GM21528 (cell line): ENCODE data around the gene DDA1.
"Not testable (repeated sequence)": the region's sequence is repeated elsewhere in the genome, so short reads cannot be mapped to it uniquely, and the experiment has no call there.

ENCODE experiments used
- ATAC-seq: cut with Tn5 transposase; IDR thresholded peaks from one replicate; pipeline ENCODE4 v1.9.1; 2021; ENCODE audit warnings: mild to moderate bottlenecking, moderate library complexity; ENCODE audit not compliant: unreplicated experiment, low FRiP score

The DDA1 gene

DNA sequence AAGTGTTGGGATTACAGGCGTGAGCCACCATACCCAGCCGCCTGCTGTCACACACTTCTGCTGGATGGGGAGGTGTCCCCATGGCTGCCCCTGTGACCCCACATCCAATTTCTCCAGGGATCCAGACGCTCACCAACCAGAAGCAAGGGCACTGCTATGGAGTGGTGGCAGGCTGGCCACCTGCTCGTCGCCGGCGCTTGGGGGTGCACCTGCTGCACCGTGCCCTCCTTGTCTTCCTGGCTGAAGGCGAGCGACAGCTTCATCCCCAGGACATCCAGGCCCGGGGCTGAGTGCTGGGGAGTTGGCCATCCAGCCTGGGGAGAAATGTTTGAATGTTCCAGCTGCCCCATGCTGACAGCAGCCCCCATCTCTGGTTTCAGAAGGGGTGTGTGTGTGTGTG, 23.1 kb upstream of the DDA1 start:
- ATAC-seq: no peak

DNA sequence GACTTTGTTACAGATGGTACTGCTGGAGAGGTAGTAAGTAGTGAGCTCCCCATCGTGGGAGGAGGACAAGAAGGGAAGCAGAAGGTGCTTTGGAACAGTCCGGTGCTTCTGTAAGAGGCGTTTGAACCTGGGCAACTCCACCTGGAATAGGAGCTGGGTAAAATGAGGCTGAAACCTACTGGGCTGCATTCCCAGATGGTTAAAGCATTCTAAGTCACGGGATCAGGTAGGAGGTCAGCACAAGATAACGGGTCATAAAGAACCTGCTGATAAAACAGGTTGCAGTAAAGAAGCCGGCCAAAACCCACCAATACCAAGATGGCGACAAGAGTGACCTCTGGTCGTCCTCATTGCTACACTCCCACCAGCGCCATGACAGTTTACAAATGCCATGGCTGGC, 22.6 kb upstream of the DDA1 start:
- no peak for ATAC-seq

DNA sequence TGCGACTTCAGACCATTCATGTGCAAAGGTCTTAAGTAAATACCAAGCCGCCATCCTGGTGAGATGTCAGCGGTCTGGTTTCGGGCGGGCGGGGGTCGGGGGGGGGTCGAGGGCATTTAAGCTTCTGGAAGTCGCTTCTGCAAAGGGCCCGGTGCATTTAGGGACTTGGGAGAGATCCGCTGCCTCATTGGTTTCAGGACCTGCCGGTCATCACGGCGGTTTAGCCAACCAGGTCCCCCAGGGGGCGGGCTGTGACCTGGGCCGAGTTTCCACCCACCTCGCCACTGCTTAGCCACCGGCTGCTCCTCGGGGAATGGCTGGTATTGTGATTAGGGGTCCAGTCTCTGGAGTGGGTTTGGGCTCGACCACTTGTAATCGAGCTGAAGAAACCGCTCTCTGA, 19.9 kb upstream of the DDA1 start:
- no peak for ATAC-seq

DNA sequence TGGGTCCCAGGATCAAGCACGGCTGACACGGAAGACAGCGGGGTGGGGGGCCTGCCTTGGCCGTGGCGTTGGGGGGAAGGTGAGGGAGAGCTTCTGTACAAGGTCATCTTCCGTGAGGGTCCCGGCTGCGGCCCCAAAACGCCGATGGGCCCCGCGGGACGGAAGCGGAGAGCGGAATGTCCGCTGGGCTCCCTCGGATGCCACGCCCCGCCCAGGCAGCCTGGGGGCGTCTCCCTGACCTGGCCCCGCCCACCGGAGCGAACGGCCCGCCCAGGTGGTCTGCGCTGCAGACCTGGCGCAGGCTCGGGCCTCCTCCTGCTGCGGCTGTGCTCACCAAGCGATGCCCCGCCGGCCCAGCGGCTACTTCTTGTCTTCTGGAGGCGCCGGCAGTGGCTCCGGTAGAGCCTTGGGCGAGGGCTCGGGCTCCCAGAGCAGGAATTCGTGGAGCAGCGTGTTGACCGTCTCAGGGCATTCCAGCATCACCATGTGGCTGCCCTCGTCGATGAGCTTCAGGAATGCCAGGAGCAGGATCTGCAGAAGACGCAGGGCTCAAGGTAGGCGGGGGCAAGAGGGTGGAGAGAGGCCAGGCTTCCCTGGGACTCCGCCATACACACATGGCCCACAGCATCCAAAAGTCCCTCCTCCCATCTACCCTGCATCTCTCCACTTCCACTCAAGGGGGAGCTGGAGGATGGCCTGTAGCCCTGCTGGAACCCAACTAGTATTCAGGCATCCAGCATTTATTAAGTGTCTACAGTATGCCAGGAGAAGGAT, 16.9 kb upstream of the DDA1 start:
- ATAC-seq: peak; percentile 71

DNA sequence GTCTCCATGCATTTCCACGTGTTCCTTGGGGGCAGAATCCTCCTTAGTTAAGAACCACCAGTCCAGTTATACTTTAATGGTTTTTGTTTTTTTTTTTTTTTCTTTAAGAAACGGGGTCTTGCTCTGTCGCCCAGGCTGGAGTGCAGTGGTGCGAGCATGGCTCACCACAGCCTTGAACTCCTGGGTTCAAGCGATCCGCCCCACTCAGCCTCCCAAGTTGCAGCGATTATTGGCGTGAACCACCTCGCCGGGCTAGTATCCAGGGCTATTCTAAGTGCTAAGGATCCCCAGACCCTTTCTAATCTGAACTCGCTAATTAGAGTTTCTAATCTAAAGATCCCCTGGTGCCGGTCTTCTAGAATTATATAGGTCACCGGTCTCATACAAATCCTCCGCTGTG, 15.8 kb upstream of the DDA1 start:
- no peak for ATAC-seq

DNA sequence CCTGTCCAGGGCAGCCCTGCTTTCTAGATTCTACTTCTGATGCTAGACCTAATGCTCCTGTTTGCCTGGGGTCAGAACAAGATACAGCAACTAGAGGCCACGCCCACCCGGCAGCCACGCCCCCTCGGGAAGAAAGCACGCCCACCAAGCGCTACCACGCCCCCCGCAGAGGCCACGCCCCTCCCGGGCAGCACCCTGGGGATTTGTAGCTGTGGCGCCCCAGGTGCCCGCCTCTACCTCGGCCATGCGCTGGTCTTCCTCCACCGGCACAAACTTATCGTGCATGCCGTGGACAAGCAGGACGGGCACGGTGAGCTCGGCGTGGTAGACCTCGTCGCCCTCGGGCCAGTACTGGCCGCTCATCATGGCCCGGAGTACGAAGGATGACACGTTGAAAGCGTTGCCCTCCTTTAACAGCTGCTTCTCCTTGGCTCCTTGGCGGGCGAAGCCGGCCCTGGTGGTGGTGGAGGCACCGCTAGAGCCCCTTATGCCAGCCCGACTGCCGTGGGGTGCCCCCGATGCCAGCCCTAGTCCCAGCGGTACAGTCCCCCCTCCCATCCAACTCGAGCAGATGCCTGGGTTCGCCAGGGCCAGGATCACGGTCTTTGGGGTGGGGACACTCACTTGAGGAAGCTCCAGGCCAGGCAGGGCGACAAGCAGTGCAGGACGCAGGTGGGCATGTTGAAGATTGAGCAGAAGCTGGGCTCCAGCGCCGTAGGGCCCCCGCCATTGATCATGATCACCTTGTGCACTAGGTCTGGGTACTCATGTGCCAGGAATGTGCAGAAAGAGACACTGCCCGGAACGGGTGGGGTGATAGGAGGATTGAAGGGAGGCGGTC, 15.1 kb upstream of the DDA1 start:
- no peak for ATAC-seq

DNA sequence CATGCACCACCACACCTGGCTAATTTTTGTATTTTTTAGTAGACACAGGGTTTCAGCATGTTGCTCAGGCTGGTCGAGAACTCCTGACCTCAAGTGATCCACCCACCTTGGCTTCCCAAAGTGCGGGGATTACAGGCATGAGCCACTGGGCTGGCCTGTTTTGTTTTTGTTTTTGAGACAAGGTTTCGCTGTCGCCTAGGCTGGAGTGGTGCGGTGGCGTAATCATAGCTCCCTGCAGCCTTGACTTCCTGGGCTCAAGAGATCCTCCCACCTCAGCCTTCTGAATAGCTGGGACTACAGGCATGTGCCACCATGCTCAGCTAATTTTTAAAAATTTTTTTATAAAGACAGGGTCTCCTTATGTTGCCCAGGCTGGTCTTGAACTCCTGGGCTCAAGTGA, 13.8 kb upstream of the DDA1 start:
- not testable (repeated sequence) for ATAC-seq

DNA sequence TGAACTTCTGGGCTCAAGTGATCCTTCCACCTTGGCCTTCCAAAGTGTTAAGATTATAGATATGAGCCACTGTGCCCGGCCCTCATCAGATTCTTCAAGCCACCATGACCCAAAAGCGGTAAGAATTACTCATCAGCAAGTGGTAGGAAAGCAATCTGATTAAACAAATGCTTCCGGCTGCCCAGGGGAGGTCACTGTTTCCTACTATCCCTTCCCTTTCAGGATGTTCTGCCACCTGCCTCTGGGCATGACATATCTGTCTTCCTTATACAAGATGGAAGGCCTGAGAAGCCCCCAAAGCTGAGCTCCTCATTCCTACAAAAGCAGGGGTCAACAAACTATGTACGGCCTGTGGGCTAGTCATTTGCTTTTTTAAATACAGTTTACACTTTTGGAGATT, 13.1 kb upstream of the DDA1 start:
- ATAC-seq: no peak

DNA sequence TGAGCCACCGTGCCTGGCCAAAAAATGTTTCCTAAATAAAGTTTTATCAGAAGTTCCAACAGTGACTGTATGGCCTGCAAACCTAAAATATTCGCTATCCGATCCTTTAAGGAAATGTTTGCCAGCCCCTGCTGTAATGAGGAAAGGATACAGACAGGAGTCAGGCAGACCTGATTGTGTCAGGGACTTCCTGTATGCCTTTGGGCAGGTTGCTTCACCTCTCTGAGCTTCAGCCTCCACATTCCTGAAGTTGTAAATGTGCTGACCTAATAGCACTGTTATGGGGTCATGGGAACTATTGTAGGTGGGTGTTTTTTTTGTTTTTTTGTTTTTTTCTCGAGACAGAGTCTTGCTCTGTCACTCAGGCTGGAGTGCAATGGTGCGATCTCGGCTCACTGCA, 12.4 kb upstream of the DDA1 start:
- no peak for ATAC-seq

DNA sequence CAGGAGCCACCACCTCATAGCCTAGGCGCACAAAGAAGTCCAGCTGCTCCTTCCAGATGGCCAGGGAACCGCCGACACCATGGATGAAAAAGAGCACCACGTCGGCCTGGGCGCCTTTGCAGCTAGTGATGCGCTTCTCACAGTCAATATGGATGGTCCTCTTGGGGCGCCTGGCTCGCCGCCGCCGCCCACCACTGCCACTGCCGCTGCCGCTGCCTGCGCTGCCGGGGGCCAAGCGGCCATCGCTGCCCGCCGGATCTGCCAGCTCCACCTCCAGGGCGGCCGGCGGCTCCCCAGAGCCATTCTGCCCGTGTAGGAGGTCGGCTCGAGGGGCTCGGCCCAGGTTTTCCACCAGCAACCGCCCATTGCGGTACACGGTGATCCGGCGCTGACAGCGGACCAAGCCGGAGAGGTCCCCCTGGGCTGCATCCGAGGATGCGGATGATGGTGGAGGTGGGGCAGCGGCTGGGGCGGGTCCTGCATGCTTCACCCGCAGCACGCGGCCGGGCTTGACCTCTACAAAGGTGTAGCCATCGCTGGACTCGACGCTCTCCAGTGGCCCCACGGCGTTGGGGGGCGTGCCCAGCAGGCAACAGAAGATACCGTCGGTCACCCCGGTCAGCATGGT, 8.3 kb upstream of the DDA1 start:
- ATAC-seq: no peak

DNA sequence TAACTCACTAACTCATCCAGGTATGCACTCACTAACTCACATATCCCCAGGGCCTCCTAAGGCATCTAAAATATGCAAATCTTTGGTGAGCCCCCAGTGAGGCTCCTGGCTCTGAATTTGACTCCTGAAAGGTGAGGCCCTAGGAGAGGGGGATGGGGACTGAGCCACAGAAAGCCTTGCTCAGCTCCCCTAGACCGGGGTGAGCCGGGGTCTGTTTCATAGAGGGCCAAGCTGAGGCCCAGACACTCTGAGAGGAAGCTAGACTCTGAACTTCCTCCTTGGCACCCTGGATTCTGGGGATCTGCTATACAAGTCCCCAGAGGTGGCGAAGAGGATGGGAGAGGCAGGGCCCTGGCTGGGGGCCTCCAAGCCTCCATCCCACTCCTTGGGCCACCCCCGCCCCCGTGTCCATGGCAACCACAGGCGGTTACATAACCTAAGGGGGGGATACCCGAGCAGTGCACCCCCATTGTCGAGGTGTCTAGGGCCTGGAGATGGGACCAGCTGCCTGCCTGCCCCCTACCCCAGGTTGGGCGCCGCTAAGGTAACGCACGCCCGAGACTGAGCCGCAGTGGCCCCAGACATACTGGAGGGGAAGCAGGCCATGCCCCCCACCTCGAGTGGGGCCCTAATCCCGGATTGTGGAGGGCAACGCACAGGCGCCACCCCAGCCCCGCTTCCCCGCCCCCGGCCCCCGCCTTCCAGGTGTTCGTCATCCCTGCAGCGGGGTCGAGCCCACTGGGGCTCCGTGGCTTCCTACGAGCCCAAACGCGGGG, 6.8 kb upstream of the DDA1 start:
- ATAC-seq: no peak

DNA sequence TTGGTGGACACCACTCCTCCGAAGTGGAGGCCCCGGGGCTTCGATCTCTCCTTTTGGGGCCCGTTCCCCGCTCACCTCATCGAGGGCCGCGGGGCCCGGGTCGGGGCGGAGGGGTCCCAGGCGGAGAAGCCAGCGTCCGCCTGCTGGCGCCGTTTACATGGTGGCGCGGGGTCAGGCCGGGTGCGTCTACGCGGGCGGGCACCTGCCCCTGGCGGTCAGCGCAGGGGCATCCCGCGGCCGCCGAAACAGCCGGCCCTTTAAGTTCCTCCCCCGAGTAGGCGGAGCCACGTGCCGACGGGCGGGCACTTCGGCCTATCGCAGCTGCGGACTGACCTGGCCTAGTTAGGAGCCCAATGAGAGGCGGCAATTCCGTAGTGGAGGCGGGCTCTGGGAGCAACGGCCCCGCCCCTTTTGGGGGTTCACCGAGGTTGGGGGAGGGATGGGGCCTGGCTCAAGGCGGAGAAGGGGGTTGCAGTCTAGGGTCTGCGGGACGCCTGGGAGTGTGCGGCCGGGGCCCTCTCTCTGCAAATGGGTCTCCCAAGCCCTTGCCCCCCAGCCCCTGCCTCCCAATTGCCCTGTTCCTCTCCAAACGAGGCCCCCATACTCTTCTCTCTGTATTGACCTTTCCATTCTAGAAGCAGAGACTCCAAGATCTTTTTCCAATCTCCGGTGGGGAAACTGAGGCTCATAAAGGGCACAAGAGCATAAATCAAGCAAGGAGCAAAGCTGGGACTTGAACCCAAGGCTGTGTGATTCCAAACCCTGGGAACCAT, 6.0 kb upstream of the DDA1 start, which contains the start of gene ABHD8:
Gene ABHD8, minus strand, starts transcription at position 259 of the 773 bp plus-strand sequence. CDS start 1,809 bp downstream, outside the sequence.
- peak; percentile 50 for ATAC-seq

DNA sequence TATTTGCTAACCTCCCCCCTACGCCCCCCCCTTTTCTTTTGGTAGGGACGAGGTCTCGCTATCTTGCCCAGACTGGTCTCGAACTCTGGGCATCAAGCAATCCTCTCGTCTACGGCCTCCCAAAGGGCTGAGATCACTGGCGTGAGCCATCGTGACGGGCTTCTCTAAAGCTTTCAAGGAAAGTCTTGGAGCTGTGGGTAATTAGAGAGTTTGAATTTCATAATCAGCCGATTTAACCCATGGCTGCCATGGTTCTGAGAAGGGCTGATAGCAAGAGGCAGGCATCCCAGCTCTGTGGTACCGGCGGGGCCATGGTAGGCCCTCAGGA, 5.5 kb upstream of the DDA1 start:
- ATAC-seq: no peak

DNA sequence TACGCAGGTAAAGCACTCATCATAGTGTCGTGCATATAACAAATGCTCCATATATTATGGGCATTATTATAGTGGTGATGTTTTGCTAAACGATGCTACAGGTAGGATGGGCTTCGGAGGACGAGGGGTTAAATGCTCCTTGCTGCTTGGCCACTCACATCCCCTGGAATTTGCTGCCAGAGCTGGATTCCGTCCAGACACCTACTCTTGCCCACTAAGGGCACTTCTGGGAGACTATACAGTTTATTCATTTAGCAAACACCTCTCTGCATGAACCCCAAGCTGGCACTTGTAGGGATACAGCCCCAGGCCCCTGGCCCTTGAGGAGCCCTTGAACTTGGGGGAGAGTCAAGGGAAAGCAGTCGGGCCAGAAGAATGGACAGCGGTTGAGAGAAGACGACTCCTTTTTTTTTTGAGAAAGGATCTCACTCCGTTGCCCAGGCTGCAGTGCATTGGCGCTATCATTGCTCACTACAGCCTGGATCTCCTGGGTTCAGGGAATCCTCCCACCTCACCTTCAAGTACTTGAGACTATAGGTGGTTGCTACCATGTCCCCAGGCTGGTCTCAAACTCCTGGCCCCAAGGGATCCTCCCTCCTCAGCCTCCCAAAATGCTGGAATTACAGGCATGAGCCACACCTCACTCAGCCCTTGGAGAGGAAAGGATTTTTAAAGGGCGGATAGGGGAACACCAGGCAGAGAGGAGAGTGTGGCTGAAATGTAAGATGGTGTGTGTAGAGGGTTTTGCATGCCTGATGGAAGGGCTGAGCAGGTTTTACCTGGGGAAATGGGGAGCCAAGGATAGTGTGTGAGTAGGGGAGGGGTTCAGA, 4.8 kb upstream of the DDA1 start:
- no peak for ATAC-seq

DNA sequence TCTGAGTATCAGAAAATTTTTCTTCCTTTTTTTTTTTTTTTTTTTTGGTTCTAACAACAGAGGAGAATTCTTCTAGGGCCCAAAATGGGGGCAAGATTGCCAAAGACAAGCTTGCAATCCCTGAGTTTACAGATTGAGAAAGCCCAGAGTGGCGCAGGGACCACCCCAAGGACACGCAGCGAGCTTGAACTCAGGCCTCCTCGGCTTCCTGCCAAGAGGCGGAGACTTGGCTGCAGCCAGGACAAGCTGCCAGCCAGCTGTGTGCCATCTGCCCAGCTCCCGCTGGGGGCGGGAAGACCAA, 4.2 kb upstream of the DDA1 start:
- ATAC-seq: no peak

DNA sequence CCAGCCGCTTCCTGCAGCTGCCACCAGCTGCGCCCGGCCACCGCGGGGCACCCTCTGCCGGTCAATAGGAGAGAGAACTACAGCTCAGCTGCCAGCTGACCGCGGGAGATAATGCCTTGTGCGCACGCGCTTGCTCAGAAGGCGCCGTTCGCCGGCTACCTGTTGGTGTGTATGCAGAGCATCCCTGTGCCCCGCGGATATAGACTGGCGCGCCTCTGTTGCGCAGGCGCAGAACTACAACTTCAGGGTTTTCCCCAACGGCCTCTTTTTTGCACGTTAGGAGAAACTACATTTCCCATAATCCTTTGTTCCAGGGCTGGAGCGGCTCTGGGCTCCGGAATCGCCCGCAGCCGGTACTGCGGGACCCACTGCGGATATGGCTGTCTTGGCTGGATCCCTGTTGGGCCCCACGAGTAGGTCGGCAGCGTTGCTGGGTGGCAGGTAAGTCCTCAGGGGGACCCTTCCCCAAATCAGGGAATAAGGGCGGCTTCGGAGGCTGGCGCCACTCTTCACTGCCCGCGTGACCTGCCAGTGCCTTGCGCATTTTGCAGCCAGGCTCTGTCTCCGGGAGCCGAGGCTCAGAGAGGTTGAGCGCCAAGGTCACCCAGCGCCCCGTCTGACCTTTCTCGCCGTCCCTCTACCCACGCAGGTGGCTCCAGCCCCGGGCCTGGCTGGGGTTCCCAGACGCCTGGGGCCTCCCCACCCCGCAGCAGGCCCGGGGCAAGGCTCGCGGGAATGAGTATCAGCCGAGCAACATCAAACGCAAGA, 3.7 kb upstream of the DDA1 start, which contains the start of gene MRPL34:
Gene MRPL34, plus strand, starts transcription at position 356 of the 768 bp plus-strand sequence. Its CDS starts 21 bp downstream, at position 377.
- peak; percentile 52 for ATAC-seq

DNA sequence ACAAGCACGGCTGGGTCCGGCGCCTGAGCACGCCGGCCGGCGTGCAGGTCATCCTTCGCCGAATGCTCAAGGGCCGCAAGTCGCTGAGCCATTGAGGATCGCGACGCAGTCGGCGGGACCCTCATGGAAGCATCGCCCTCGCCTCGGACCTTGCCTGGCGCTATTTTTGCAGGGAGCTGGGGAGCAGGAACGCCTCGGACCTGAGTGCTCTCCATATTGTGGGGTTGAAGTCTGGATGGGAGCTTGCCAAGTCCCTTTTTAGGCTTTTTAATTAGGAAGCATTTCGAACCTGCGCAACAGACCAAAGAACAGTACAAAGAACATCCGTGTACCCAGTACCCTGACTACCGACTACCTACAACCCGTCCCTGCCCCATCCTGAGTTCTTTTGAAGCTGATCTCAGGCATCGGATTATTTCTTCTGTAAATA, 3.1 kb upstream of the DDA1 start:
- no peak for ATAC-seq

DNA sequence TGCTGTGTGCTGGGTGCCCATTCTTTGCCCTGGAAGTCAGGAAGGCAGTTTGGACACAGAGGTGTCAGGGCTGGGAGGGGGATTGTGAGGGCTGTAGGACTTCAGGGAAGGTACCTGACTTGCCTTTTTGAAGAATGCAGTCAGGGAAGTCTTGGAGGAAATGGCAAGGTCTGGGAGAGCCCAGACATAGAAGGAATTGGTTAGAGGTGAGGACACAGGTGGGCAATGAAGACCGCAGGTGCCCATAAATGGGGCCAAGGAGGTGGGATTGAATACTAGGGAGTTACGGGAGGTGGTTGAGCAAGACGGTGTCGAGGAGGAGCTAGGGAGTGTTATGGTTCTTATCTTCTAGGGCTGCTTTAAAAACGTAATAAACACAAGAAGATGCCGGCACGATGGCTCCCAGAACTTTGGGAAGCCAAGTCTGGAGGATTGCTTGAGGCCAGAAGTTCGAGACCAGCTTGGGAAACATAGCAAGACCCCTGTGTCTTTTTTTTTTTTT, 1.4 kb upstream of the DDA1 start:
- no peak for ATAC-seq
